Lower leg skin (tissue), 3 donors: ENCODE results near the gene STRAP.

ENCODE experiments used
- POLR2A ChIP-seq, 2 donors: fragments of 450-650 bp; IDR thresholded peaks; one replicate each; pipeline ENCODE4 v1.6.1; 2016 to 2017; ENCODE audit warnings: antibody characterized with exemption in 2 of 2, mild to moderate bottlenecking in 1 of 2, moderate library complexity in 1 of 2
- TF ChIP-seq, protein P1 (sequence below), 3 donors: fragments of 450-650 bp; IDR thresholded peaks; one replicate each; pipeline ENCODE4 v1.5.1; 2016; ENCODE audit warnings: antibody characterized with exemption in 3 of 3, mild to moderate bottlenecking in 3 of 3, moderate library complexity in 2 of 3

DNA sequence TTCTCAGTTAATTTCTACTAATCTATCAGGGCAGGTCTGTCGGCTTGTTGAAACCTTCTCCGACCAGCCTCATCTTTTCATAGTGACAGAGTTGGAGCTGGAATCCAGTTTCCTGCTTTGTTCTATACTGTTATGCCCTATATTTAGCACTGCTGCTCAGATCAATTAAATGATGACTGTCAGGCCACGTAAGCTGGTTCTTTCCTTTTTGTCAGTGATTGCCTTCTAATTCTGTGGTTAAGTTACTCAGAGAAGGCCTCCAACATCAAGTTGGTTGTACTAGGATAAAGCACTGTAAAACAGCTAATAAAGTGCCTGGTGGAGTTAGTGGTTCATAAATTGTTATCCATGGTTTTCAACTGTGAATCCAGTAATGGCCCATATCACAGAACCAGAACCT, 51.6 kb downstream of the STRAP start:
- no peak for TF ChIP-seq POLR2A (IDR thresholded peaks at IDR 0.05)
- TF ChIP-seq, protein P1, sequence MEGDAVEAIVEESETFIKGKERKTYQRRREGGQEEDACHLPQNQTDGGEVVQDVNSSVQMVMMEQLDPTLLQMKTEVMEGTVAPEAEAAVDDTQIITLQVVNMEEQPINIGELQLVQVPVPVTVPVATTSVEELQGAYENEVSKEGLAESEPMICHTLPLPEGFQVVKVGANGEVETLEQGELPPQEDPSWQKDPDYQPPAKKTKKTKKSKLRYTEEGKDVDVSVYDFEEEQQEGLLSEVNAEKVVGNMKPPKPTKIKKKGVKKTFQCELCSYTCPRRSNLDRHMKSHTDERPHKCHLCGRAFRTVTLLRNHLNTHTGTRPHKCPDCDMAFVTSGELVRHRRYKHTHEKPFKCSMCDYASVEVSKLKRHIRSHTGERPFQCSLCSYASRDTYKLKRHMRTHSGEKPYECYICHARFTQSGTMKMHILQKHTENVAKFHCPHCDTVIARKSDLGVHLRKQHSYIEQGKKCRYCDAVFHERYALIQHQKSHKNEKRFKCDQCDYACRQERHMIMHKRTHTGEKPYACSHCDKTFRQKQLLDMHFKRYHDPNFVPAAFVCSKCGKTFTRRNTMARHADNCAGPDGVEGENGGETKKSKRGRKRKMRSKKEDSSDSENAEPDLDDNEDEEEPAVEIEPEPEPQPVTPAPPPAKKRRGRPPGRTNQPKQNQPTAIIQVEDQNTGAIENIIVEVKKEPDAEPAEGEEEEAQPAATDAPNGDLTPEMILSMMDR (IDR thresholded peaks at IDR 0.05): no peak
